ENCODE results near the gene ILF3.

ILF3 gene

DNA sequence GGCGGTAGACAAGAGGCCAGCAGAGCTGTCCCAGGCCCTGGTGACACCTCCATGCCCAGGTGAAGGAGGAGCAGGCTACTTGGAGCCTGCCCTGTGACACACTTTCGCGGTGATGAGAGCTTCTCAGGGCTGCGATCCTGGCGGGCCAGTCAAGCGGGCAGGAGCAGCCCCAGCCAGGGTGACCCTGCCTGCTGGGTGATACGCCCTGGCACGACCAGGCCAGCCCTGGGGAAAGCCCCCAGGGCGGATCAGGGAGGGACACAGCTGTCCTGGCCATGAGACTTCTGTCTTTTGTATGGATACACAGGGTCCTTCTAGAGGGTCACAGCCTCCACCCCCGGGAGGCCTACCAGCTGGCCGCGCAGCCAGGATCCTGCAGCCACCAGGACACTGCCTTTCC is 76.8 kb downstream of the ILF3 start:
- no peak for DNase-seq (ENCODE audit: low read depth in 2 of 2)

GRCh38 chr19:10735741-10736140 is 81.6 kb downstream of the ILF3 start:
- no peak for DNase-seq (ENCODE audit: low read depth in 2 of 2)

DNA sequence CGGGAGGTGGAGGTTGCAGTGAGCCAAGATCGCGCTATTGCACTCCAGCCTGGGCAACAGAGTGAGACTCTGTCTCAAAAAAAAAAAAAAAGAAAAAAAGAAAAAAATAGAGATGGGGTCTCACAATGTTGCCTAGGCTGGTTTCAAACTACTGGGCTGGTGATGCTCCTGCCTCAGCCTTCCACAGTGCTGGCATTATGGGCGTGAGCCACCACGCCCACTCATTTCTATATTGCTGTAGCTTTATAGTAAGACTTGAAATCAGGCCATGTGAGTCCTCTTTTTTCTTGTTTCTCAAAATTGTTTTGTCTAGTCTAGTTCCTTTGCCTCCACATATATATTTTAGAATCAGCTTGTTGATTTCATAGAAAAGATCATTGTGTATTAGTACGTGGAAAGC is 82.0 kb downstream of the ILF3 start:
- no peak for DNase-seq (ENCODE audit: low read depth in 2 of 2)

DNA sequence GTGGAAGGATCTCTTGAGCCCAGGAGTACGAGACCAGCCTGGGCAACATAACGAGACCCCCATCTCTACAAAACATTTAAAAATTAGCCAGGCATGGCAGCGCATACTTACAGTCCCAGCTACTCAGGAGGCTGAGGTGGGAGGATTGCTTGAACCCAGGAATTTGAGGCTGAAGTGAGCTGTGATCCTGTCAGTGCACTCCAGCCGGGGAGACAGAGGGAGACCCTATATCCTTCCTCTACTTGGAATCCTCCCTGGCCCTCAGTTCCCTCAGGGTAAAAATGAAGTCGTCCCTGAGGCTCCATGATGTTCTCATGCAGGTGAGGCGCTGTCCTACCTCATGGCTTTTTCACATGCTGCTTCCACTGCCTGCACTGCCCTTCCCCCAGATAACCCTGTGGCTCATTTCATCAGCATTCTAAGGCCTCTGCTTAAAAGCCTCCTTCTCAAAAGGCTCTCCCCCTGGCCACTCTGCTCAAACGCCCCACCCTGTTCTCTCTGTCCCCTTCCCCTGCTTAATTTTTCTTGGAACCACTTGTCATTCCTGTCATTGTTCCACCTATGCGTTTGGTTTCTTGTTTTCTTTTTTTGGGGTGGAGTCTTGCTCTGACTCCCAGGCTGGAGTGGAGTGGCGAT is 82.9 kb downstream of the ILF3 start:
- no peak for DNase-seq (ENCODE audit: low read depth in 2 of 2)

- DNase-seq (ENCODE audit: low read depth in 2 of 2) = no peak
Measured at GRCh38 chr19:10737722-10738121, 83.6 kb downstream of the ILF3 start.

GRCh38 chr19:10740798-10741197 is 86.7 kb downstream of the ILF3 start:
- no peak for DNase-seq (ENCODE audit: low read depth in 2 of 2)

Data from stimulated activated CD4-positive, alpha-beta T cell treated with anti-CD3 and anti-CD28 coated beads, Interleukin-4, amount 100 ng/mL, for 48 hours (primary cell).